Fibroblast of the aortic adventitia (primary cell): ENCODE results near the gene UPK3A. TPM values are rescaled to one million over a fixed set of nuclear protein-coding genes. Genes with fewer than 3 reads are reported as not detected.

Source experiments
- DNase-seq: peaks from one replicate; pipeline ENCODE4 v3.0.0-alpha.2; 2010; ENCODE audit warnings: low read depth
- H3K4me3 ChIP-seq: 2 replicates; pipeline ENCODE4 v1.5.1; 2011; ENCODE audit warnings: low read depth, mild to moderate bottlenecking, control low read depth, low read length, moderate library complexity
- total RNA-seq: library from RNA; depleted of rRNA; stranded (reverse); fragments of >200 nt; gene quantifications from 2 replicates; pipeline ENCODE4 v1.2.3, GENCODE V29; 2012; ENCODE audit warnings: low replicate concordance
- TF ChIP-seq, protein P1 (sequence below): IDR thresholded peaks from 2 replicates; pipeline ENCODE4 v1.5.1; 2011; ENCODE audit warnings: mild to moderate bottlenecking, low read length, control low read depth, inconsistent platforms; ENCODE audit not compliant: insufficient read depth

UPK3A gene
- total RNA-seq, 1 donor, result not detected

DNA sequence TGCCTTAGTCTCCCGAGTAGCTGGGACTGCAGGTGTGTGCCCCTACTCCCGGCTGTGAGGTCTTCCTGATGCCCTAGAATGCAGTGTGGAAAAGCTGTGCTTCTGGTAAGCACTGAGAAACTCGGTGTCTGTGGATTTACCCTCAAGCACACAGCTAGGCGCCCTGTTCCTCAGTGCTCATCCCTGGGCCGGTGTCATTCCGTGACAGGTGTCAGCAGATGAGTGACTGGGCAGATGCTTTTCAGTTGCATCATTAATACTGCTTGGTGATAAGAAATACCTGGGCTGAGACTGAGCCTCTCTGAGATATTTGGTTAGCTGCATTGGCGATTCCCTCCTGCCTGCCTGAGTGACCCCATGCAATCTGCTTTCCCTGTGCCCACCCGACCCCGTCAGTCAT lies 46.7 kb downstream of the UPK3A start:
- TF ChIP-seq, protein P1, sequence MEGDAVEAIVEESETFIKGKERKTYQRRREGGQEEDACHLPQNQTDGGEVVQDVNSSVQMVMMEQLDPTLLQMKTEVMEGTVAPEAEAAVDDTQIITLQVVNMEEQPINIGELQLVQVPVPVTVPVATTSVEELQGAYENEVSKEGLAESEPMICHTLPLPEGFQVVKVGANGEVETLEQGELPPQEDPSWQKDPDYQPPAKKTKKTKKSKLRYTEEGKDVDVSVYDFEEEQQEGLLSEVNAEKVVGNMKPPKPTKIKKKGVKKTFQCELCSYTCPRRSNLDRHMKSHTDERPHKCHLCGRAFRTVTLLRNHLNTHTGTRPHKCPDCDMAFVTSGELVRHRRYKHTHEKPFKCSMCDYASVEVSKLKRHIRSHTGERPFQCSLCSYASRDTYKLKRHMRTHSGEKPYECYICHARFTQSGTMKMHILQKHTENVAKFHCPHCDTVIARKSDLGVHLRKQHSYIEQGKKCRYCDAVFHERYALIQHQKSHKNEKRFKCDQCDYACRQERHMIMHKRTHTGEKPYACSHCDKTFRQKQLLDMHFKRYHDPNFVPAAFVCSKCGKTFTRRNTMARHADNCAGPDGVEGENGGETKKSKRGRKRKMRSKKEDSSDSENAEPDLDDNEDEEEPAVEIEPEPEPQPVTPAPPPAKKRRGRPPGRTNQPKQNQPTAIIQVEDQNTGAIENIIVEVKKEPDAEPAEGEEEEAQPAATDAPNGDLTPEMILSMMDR, result no peak
- no peak for DNase-seq

DNA sequence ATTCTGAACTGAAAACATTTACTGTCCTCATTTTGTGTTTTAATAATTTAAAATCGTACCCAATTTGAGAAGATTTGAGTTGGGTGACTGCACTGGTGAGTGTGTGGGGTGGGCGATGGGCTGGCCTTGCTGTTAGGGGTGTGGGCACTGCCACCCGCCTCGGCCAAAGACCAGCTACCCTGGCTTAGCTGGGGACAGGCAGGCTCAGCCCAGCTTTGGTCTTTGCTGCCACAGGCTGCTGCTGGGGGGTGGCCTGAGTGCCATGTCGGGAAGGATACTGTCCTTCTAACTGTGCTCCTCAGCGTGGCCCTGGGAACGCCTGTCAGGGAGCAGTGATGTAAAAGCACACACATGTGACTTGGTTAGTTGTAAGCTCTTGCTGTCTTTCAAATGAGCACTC lies 47.3 kb downstream of the UPK3A start:
- TF ChIP-seq, protein P1, result no peak
- no peak for DNase-seq
- no peak overlapping the region for H3K4me3 ChIP-seq

More for the DNA sequence above, 46.7 kb downstream of the UPK3A start:
- no peak overlapping the region for H3K4me3 ChIP-seq

DNA sequence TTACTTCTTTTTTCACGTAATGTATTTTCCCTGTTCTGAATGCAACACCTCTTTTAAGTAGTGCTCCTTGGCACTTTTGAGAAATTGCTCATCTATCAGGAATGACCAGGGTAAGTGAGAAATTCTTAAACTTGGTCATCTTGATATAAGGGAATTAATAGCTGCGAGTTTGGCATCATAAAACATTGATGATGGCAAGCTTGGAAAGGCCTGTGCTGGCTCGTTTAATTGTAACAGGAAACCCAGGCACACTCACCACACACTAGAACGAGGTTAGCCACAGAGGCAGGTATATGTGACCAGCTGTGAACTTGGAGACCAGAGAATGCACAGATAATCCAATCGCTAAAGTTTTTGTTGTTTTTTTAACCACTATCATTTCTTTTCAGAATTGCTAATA lies 49.3 kb downstream of the UPK3A start:
- no peak overlapping the region for H3K4me3 ChIP-seq
- DNase-seq, result peak; percentile 39
- TF ChIP-seq, protein P1, result no peak

DNA sequence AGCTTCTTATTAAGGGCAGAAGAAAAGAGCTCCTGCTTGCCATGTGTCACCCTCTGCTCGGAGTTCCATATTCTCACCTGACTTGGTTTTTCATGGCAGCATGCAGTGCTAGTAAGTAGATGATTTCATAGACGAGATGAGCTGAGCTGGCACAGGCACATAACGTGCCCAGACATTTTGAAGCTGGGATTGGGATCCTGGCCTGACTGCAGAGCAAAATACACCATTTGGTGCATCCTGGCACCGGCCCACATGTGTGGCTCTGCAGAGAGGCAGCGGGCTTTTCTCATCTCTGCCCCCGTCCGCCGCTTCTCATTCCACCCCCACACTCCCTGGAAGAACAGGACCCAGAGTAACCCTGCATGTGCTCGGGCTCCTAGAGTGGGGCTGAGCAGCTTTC lies 49.8 kb downstream of the UPK3A start:
- TF ChIP-seq, protein P1, result no peak
- H3K4me3 ChIP-seq, result no peak overlapping the region
- DNase-seq, result no peak

DNA sequence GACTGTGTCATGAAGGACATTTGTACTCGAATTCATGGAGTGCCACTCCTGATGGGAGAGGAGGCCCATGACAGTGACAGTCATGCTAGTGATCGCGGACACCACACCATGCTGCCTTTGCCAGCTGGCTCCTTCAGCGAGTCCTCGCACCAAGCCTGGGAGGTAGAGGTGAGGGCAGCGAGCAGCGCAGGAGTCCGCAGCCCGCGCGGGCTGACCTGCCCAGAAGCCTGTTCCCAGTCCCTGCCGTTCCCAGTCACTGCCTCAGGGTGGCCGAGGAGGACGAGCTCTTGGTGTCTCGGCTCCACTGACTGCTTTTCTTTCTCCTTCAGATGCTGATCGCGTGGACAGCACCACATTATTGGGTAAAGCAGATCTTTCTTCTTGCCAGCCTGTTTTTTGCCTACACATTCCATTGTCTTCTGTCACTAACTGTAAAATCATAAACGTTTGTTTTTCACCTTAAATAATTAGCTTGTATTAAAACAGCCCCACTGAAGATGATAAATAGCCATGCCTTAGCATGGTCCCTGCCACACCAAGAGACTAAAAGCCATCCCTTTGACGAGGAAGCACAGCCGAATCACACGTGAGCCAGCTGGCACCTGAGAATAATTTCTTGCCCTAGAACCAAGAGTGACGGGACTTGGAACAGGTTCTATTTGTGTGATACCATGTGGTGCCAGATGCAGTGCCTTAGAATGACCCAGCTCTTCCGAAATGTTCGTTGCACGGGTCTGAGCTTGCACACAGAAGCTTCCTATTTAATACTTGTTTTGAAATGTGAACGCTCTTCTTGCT lies 50.5 kb downstream of the UPK3A start:
- TF ChIP-seq, protein P1, result no peak
- no peak for DNase-seq
- H3K4me3 ChIP-seq, result no peak overlapping the region

DNA sequence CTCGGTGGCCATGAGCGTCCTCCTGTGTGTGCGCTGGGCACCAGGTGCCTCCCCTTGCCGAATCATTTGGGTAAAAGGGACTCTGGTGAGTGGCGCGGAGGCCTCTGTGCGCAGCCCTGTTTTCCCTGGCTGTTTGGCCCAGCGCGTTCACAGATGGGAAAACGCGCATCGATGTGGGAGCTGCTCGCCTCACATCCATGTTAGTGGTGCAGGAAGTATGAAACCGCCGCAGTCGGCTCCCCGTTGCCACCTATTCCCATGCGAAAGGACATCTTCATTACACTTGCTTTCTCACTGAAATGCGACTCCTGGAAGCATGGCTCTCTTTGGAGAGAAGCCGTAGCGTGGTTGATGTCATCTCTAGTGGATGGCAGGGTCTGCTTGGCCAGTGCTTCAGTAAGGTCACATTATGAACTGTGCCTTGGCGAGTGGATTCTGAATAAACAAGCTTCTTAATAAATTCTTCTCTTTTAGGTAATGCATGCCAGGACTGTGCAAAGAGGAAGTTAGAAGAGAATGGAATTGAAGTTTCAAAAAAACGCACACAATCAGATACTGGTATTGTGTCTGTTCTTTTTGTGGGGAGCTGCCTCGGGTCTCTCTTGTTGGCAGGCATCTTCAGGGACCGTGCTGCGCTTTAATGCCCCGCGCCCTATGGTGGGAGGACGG lies 51.2 kb downstream of the UPK3A start:
- no peak overlapping the region for H3K4me3 ChIP-seq
- TF ChIP-seq, protein P1, result no peak
- DNase-seq, result no peak
